ENCODE data around the gene ARHGAP15.

DNA sequence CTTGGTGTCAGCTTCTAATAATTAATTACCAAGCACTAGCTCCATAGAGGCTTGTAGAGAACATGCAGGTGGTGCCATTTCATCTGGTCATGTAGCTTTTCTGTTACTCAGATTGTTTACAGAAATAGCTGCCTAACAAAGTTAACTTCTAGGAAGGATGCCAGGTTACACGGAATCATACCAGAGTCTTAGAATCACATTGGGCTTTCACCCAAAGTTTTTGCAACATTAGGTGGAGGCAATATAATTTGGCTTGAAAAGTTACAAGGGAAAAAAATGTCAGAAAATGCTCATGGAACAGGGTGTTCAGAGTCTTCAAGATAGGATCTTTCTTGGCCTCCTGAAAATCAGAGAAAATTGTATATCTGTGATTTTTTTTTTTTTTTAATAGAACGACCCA, 135.6 kb downstream of the ARHGAP15 start:
- TF ChIP-seq, protein P1, sequence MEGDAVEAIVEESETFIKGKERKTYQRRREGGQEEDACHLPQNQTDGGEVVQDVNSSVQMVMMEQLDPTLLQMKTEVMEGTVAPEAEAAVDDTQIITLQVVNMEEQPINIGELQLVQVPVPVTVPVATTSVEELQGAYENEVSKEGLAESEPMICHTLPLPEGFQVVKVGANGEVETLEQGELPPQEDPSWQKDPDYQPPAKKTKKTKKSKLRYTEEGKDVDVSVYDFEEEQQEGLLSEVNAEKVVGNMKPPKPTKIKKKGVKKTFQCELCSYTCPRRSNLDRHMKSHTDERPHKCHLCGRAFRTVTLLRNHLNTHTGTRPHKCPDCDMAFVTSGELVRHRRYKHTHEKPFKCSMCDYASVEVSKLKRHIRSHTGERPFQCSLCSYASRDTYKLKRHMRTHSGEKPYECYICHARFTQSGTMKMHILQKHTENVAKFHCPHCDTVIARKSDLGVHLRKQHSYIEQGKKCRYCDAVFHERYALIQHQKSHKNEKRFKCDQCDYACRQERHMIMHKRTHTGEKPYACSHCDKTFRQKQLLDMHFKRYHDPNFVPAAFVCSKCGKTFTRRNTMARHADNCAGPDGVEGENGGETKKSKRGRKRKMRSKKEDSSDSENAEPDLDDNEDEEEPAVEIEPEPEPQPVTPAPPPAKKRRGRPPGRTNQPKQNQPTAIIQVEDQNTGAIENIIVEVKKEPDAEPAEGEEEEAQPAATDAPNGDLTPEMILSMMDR (IDR thresholded peaks at IDR 0.05): no peak
- TF ChIP-seq POLR2A (IDR thresholded peaks at IDR 0.05): no peak

All from suprapubic skin (tissue), 3 donors.